Measurements from ENCODE around the gene KRT28.

KRT28 gene

DNA sequence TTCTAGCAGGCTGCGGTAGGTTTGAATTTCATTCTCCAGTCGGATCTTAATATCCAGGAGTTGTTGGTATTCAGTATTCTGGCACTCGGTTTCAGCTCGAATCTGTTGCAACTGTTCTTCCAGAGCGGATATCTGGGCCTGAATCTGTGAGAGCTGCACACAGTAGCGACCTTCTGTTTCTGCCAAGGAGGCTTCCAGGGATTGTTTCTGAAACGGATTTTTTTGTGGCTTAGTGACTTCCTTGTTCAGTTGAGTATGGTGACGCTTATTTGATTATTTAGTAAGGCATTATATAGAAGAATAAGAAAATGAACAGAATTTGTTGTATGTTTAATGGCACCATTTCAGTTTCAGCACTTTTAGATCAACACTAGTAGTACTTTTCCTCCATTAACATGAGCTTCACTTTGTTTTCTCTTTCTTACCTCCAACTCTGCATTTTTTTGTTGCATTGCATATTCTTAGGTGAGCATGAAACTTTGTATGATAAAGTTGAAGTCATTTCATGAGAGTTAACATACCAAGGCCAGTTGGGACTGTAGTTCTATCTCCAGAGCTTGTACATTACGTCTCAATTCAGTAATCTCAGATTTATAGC, 19.9 kb upstream of the KRT28 start:
- Histone ChIP-seq H3K9me3 (ENCODE audit: insufficient read depth, low read depth, low read length) (no peaks in the 10 kb centered on the region), H3K9ac (ENCODE audit: low read depth, low read length, poor library complexity, severe bottlenecking) (peak overlapping the region; percentile 75), H3K4me1 (ENCODE audit: insufficient read depth, low read length, poor library complexity, severe bottlenecking) (peaks cover 33% of the 10 kb centered on the region), H3F3A (ENCODE audit: low read depth) (peaks cover 15% of the 10 kb centered on the region; the same call in 1 of the 2 replicates), H3K27me3 (ENCODE audit: insufficient read depth, low read length, poor library complexity, severe bottlenecking) (peaks cover 64% of the 10 kb centered on the region), H3K4me2 (ENCODE audit: low read depth, low read length, poor library complexity, severe bottlenecking) (peak overlapping the region; percentile 94), H3K4me3 (ENCODE audit: low read length, poor library complexity, severe bottlenecking) (peak overlapping the region; percentile 97), H4K20me1 (ENCODE audit: insufficient read depth, low read length, poor library complexity, severe bottlenecking) (no peaks in the 10 kb centered on the region), H3K9me2 (replicated peaks; ENCODE audit: low read depth, low read length) (no peaks in the 10 kb centered on the region; the same call in 1 of the 2 replicates), H3K36me3 (ENCODE audit: insufficient read depth, low read length) (no peaks in the 10 kb centered on the region), H2AFZ (ENCODE audit: low read length) (peak overlapping the region; percentile 81), H3K79me2 (ENCODE audit: insufficient read depth, low read length) (peaks cover 22% of the 10 kb centered on the region)
- no peak for TF ChIP-seq EZH2phosphoT487 (IDR thresholded peaks at IDR 0.05; ENCODE audit: borderline replicate concordance)
- TF ChIP-seq, protein P1, sequence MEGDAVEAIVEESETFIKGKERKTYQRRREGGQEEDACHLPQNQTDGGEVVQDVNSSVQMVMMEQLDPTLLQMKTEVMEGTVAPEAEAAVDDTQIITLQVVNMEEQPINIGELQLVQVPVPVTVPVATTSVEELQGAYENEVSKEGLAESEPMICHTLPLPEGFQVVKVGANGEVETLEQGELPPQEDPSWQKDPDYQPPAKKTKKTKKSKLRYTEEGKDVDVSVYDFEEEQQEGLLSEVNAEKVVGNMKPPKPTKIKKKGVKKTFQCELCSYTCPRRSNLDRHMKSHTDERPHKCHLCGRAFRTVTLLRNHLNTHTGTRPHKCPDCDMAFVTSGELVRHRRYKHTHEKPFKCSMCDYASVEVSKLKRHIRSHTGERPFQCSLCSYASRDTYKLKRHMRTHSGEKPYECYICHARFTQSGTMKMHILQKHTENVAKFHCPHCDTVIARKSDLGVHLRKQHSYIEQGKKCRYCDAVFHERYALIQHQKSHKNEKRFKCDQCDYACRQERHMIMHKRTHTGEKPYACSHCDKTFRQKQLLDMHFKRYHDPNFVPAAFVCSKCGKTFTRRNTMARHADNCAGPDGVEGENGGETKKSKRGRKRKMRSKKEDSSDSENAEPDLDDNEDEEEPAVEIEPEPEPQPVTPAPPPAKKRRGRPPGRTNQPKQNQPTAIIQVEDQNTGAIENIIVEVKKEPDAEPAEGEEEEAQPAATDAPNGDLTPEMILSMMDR (conservative IDR thresholded peaks at IDR 0.05; ENCODE audit: low read length): no peak

DNA sequence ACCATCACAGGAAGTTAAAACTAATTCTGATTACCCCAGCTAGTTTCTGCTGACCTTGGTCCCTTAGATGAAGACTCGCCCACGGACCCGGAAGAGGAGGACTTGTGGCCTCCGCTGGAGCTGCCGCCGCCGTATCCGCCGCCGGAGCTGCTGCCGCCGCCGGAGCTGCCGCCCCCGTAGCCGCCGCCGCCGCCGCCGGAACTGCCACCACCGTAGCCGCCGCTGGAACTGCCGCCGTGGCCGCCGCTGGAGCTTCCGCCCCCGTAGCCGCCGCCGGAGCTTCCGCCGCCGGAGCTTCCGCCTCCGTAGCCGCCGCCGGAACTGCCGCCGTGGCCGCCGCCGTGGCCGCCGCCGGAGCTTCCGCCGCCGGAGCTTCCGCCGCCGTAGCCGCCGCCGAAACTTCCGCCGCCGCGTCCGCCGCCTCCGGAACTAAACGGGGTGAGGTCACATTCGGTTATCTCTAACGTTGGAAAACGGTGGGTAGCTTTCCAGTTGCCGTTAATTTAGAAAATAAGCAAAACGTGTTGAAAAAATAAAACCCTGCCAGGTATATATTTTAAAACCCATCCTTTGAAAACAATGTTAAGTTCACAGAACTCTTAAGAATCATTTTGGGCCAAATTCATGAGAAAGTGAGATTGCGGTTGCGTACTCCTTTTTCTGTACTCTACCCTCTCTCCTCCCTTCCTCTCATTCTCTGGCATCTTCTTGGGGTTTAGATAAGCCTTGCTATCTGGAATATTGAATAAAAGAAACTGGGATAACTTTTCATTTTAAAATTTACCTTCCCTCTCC, 19.2 kb upstream of the KRT28 start:
- Histone ChIP-seq H3K27me3 (ENCODE audit: insufficient read depth, low read length, poor library complexity, severe bottlenecking) (peaks cover 58% of the 10 kb centered on the region), H3K36me3 (ENCODE audit: insufficient read depth, low read length) (no peaks in the 10 kb centered on the region), H3K79me2 (ENCODE audit: insufficient read depth, low read length) (peaks cover 22% of the 10 kb centered on the region), H3K4me3 (ENCODE audit: low read length, poor library complexity, severe bottlenecking) (peak overlapping the region; percentile 97), H4K20me1 (ENCODE audit: insufficient read depth, low read length, poor library complexity, severe bottlenecking) (no peaks in the 10 kb centered on the region), H3K9me3 (ENCODE audit: insufficient read depth, low read depth, low read length) (no peaks in the 10 kb centered on the region), H2AFZ (ENCODE audit: low read length) (peak overlapping the region; percentile 81), H3K4me1 (ENCODE audit: insufficient read depth, low read length, poor library complexity, severe bottlenecking) (peaks cover 29% of the 10 kb centered on the region), H3F3A (ENCODE audit: low read depth) (peaks cover 15% of the 10 kb centered on the region; the same call in 1 of the 2 replicates), H3K9ac (ENCODE audit: low read depth, low read length, poor library complexity, severe bottlenecking) (peak overlapping the region; percentile 75), H3K9me2 (replicated peaks; ENCODE audit: low read depth, low read length) (no peaks in the 10 kb centered on the region; the same call in 1 of the 2 replicates), H3K4me2 (ENCODE audit: low read depth, low read length, poor library complexity, severe bottlenecking) (peak overlapping the region; percentile 95)
- TF ChIP-seq, protein P1 (conservative IDR thresholded peaks at IDR 0.05; ENCODE audit: low read length): no peak
- TF ChIP-seq EZH2phosphoT487 (IDR thresholded peaks at IDR 0.05; ENCODE audit: borderline replicate concordance): no peak

DNA sequence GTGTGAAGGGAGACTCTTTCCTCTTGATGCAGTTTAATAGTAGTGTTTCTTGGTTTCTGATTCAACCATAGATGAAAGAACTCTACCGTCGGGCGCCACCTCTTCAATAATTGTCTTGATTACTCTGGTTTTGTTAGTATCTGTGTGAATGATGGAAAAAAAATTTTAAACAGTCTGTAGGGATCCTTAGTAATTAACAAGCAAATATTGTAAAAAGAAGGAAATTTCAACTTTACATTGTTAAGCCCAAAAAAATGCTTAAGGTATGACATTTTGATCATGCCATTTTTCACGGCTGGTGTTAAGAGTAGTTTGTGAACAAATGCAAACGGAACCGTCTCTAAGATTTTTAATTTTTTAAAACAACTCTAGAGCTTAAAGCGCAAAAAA, 18.6 kb upstream of the KRT28 start:
- TF ChIP-seq EZH2phosphoT487 (IDR thresholded peaks at IDR 0.05; ENCODE audit: borderline replicate concordance): no peak
- TF ChIP-seq, protein P1 (conservative IDR thresholded peaks at IDR 0.05; ENCODE audit: low read length): no peak
- Histone ChIP-seq H3K9me2 (replicated peaks; ENCODE audit: low read depth, low read length) (no peaks in the 10 kb centered on the region; the same call in 1 of the 2 replicates), H3K4me1 (ENCODE audit: insufficient read depth, low read length, poor library complexity, severe bottlenecking) (peaks cover 29% of the 10 kb centered on the region), H4K20me1 (ENCODE audit: insufficient read depth, low read length, poor library complexity, severe bottlenecking) (no peaks in the 10 kb centered on the region), H2AFZ (ENCODE audit: low read length) (peak overlapping the region; percentile 64), H3K9ac (ENCODE audit: low read depth, low read length, poor library complexity, severe bottlenecking) (peak overlapping the region; percentile 75), H3K9me3 (ENCODE audit: insufficient read depth, low read depth, low read length) (no peaks in the 10 kb centered on the region), H3K79me2 (ENCODE audit: insufficient read depth, low read length) (peaks cover 22% of the 10 kb centered on the region), H3K4me3 (ENCODE audit: low read length, poor library complexity, severe bottlenecking) (peak overlapping the region; percentile 97), H3K4me2 (ENCODE audit: low read depth, low read length, poor library complexity, severe bottlenecking) (peak overlapping the region; percentile 95), H3K36me3 (ENCODE audit: insufficient read depth, low read length) (no peaks in the 10 kb centered on the region), H3F3A (ENCODE audit: low read depth) (peaks cover 15% of the 10 kb centered on the region; the same call in 1 of the 2 replicates), H3K27me3 (ENCODE audit: insufficient read depth, low read length, poor library complexity, severe bottlenecking) (peaks cover 58% of the 10 kb centered on the region)
